PFSK-1 (cell line): ENCODE data around the gene SBK2.

Experiments used
- FOXP2 ChIP-seq: optimal IDR thresholded peaks from 2 replicates; pipeline ENCODE3; 2011; ENCODE audit warnings: borderline replicate concordance, control low read depth, inconsistent platforms; ENCODE audit not compliant: insufficient read depth; ENCODE audit errors: extremely low read length, extremely low read depth
- POLR2AphosphoS5 ChIP-seq: IDR thresholded peaks from 2 replicates; pipeline ENCODE4 v1.6.1; 2012; ENCODE audit warnings: low read depth, mild to moderate bottlenecking, control low read depth, low read length, moderate library complexity
- REST ChIP-seq, 2 experiments: IDR thresholded peaks; 2 replicates each; pipeline versions ENCODE4 v1.6.1 to v1.8.0; 2011 to 2012; ENCODE audit warnings: low read depth in 2 of 2, low read length in 2 of 2, control low read depth in 1 of 2, inconsistent platforms in 1 of 2, mild to moderate bottlenecking in 1 of 2, moderate library complexity in 1 of 2; ENCODE audit not compliant: insufficient read depth in 1 of 2
- SIN3A ChIP-seq: IDR thresholded peaks from 2 replicates; pipeline ENCODE4 v1.6.1; 2012; ENCODE audit warnings: mild to moderate bottlenecking, low read length, moderate library complexity, borderline replicate concordance; ENCODE audit not compliant: insufficient read depth
- TAF1 ChIP-seq: IDR thresholded peaks from 2 replicates; pipeline ENCODE4 v1.6.1; 2012; ENCODE audit warnings: low read length, control low read depth, borderline replicate concordance; ENCODE audit not compliant: insufficient read depth

SBK2 gene

GRCh38 chr19:55485439-55486011, 51.4 kb downstream of the SBK2 start:
- no peak for TF ChIP-seq TAF1
- TF ChIP-seq FOXP2, result no peak
- TF ChIP-seq POLR2AphosphoS5, result no peak; the same call in 1 of the 2 replicates
- no peak for TF ChIP-seq SIN3A
- no peak for TF ChIP-seq REST (IDR thresholded peaks at IDR 0.05; ENCODE audit: insufficient read depth in 1 of 2, low read depth in 2 of 2, low read length in 2 of 2)

DNA sequence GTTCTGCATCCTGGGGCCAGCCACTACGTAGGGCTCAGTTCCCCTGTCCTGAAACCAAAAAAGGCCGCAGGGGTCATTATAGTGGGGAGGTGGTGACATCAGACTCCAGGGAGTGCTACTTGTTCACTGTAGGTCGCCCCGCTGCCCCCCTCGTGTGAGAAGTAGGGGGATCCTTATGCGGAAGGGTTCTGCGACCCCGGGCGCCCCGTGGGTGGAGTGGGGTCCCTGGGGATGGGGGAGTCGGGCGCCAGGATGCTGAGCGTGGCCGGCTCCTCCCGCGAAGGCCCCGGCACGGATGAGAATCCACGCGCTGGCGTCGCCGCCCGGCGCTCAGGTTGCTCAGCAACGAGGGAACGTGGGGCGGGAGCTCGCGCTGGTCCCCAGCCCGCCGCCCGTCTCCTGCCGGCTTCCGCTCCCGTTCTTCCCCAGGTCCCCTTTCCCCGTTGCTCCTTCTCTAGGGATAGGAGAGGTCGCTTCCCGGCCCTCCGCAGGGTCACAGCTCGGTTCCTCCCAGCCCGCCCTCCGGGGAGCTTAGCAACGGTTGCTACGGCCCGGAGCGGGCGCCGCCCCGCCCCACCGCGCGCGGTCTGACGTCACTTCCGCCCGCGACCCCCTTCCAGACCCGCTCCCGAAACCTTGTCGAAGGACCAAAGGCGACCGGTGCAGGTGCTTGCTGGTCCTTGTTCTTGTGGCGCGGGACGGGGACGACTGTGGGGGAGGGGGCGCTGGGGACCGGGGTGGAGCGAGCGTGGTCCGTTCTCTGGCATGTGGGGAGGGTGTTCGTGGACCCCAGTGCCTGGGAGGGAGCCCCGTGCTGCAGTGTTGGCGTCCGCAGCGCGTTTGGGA, 52.1 kb downstream of the SBK2 start, which contains the start of gene NAT14:
NAT14 (plus strand) TSS at position 596 of the 846 bp plus-strand sequence. CDS start 521 bp downstream, outside the sequence.
- peak; percentile 39 for TF ChIP-seq FOXP2
- TF ChIP-seq TAF1, result no peak
- peak; percentile 70; the same call in 1 of the 2 replicates for TF ChIP-seq SIN3A

DNA sequence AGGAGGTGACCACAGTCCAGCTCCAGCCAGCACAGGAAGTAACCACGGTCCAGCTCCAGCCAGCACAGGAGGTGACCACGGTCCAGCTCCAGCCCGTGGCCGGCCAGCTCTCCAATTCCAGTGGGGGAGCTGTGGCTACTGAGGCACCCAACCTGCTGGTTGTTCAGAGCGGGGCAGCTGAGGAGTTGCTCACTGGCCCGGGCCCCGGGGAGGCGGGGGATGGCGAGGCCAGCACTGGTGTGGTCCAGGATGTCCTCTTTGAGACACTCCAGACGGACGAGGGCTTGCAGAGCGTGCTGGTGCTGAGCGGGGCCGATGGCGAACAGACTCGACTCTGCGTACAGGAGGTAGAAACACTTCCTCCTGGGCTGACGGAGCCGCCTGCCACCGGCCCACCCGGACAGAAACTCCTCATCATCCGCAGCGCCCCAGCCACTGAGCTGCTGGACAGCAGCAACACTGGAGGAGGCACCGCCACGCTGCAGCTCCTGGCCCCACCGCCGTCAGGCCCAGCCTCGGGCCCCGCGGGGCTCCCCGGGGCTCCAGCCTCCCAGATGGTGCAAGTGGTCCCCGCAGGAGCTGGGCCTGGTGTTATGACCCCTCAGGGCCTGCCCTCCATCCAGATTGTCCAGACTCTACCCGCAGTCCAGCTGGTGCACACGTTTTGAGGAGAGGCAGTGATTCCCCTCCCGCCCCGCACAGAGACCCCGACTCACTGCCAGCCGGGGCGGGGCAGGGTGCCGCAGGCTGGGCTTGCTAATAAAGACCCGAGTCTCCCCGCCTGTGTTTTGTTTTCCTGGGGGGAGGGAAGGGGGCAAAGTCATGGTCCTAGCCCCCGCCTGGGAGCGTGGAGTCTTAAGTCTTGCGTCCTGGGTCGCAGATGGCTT, 53.0 kb downstream of the SBK2 start:
- TF ChIP-seq TAF1 (no peak), REST (IDR thresholded peaks at IDR 0.05; ENCODE audit: insufficient read depth in 1 of 2, low read depth in 2 of 2, low read length in 2 of 2) (peak in 1 of 2 experiments; percentile 44; a peak in 1 of 4 replicates), SIN3A (no peak), FOXP2 (no peak), POLR2AphosphoS5 (no peak)

DNA sequence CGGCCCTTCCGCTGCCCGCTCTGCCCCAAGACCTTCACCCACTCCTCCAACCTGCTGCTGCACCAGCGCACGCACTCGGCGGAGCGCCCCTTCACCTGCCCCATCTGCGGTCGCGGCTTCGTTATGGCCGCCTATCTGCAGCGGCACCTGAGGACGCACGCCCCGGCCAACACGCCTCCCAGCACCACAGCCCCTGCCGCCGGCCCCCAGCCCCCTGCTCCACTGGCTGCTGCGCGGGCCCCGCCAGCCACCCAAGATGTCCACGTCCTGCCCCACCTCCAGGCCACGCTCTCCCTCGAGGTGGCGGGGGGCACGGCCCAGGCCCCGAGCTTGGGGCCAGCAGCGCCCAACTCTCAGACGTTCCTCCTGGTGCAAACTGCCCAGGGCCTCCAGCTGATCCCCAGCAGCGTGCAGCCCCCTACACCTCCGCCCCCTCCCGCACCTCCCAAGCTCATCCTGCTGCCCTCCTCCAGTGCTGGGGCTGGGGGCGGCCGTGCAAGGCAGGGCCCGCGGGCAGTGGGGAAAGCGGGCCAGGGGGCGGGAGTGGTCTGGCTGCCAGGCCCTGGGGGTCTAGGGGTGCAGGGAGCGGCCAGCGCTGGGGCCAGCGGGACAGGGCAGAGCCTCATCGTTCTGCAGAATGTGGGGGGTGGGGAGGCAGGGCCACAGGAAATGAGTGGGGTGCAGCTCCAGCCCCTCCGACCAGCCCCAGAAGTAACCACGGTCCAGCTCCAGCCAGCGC, 53.8 kb downstream of the SBK2 start:
- no peak for TF ChIP-seq SIN3A
- TF ChIP-seq TAF1, result no peak
- no peak for TF ChIP-seq FOXP2
- no peak for TF ChIP-seq REST (IDR thresholded peaks at IDR 0.05; ENCODE audit: insufficient read depth in 1 of 2, low read depth in 2 of 2, low read length in 2 of 2)
- TF ChIP-seq POLR2AphosphoS5, result no peak
